PC-3 (cell line): ENCODE results near the gene IL1F10. TPM values are rescaled to one million over a fixed set of nuclear protein-coding genes. Genes with fewer than 3 reads are reported as not detected.

Experiments used
- ATAC-seq: fragments of 200-7000 bp; cut with Tn5 transposase; 2 replicates; pipeline ENCODE4 v1.9.1; 2020; ENCODE audit warnings: mild to moderate bottlenecking, moderate library complexity
- BruUV-seq: library from RNA; stranded (reverse); fragments of 400-500 nt; replicated peaks from 2 replicates; lab custom pipeline; 2021; lab: Mats Ljungman, UMichigan
- CTCF ChIA-PET: fragments of 300-600 bp; sonication (Branson Sonifier 250); formaldehyde crosslinking; loops from one replicate; lab custom pipeline; 2022; ENCODE audit warnings: antibody characterized with exemption; lab: Charles Lee
- POLR2A ChIA-PET: fragments of 300-600 bp; sonication (Branson Sonifier 250); formaldehyde crosslinking; loops from one replicate; lab custom pipeline; 2022; ENCODE audit warnings: antibody characterized with exemption; ENCODE audit not compliant: unreplicated experiment; lab: Charles Lee
- DNase-seq: peaks from one replicate; pipeline ENCODE4 v3.0.0-alpha.2; 2015
- H2AFZ ChIP-seq: fragments of 300-600 bp; sonication (generic); 2 replicates; pipeline ENCODE4 v1.6.0; 2016; ENCODE audit warnings: antibody characterized with exemption, low read length
- H3F3A ChIP-seq: fragments of 300-600 bp; sonication (generic); one replicate; pipeline ENCODE4 v1.6.0; 2017; ENCODE audit warnings: antibody characterized with exemption, low read length, control low read depth, mild to moderate bottlenecking; ENCODE audit not compliant: unreplicated experiment
- H3K27ac ChIP-seq: fragments of 300-600 bp; sonication (generic); 2 replicates; pipeline ENCODE4 v1.5.1; 2016; ENCODE audit warnings: mild to moderate bottlenecking, low read length
- H3K27me3 ChIP-seq: fragments of 300-600 bp; sonication (generic); 2 replicates; pipeline ENCODE4 v1.6.1; 2016; ENCODE audit warnings: low read length, mixed read lengths
- H3K36me3 ChIP-seq: fragments of 300-600 bp; sonication (generic); 2 replicates; pipeline ENCODE4 v1.6.1; 2016; ENCODE audit warnings: low read depth, mixed run types, low read length, mixed read lengths
- H3K4me1 ChIP-seq: fragments of 300-600 bp; sonication (generic); 2 replicates; pipeline ENCODE4 v1.5.1; 2016; ENCODE audit warnings: low read length; ENCODE audit not compliant: insufficient read depth
- H3K4me2 ChIP-seq: fragments of 300-600 bp; sonication (generic); 2 replicates; pipeline ENCODE4 v1.6.0; 2016; ENCODE audit warnings: low read length
- H3K4me3 ChIP-seq: fragments of 300-600 bp; sonication (generic); 2 replicates; pipeline ENCODE4 v1.5.1; 2016; ENCODE audit warnings: mild to moderate bottlenecking, low read length, mixed read lengths
- H3K79me2 ChIP-seq: fragments of 300-600 bp; sonication (generic); 2 replicates; pipeline ENCODE4 v1.6.1; 2017; ENCODE audit warnings: low read length, mixed read lengths
- H3K9ac ChIP-seq: fragments of 300-600 bp; sonication (generic); 2 replicates; pipeline ENCODE4 v1.6.0; 2016; ENCODE audit warnings: mild to moderate bottlenecking, low read length
- H3K9me2 ChIP-seq: fragments of 300-600 bp; sonication (generic); replicated peaks from 2 replicates; pipeline ENCODE4 v1.6.1; 2016; ENCODE audit warnings: mixed run types, low read length, mixed read lengths
- H3K9me3 ChIP-seq: fragments of 300-600 bp; sonication (generic); 2 replicates; pipeline ENCODE4 v1.6.1; 2016; ENCODE audit warnings: low read length, mixed read lengths
- H4K20me1 ChIP-seq: fragments of 300-600 bp; sonication (generic); 2 replicates; pipeline ENCODE4 v1.6.1; 2016; ENCODE audit warnings: low read length, mixed read lengths
- EZH2 ChIP-seq: fragments of 300-600 bp; sonication (generic); IDR thresholded peaks from one replicate; pipeline ENCODE4 v1.6.1; 2017; ENCODE audit warnings: antibody characterized with exemption, mild to moderate bottlenecking, low read length; ENCODE audit not compliant: unreplicated experiment
- EZH2phosphoT487 ChIP-seq: fragments of 300-600 bp; sonication (generic); IDR thresholded peaks from 2 replicates; pipeline ENCODE4 v1.6.1; 2018; ENCODE audit warnings: mild to moderate bottlenecking, antibody characterized with exemption, low read length, borderline replicate concordance
- intact Hi-C: fragments of 100-400 bp; cut with micrococcal nuclease; formaldehyde crosslinking; loops from 2 replicates; pipeline ENCODE4 v1.9.0; 2023
- total RNA-seq: library from RNA; depleted of rRNA; stranded (reverse); fragments of >200 nt; gene quantifications from 2 replicates; pipeline ENCODE4 v1.2.3, GENCODE V29; 2014
- TF ChIP-seq, protein P1 (sequence below): fragments of 300-600 bp; sonication (generic); conservative IDR thresholded peaks from 2 replicates; pipeline ENCODE4 v1.5.1; 2017; ENCODE audit warnings: antibody characterized with exemption, low read depth, mild to moderate bottlenecking, low read length

Gene IL1F10
- total RNA-seq, 1 experiment from 2014 or later: not detected

DNA sequence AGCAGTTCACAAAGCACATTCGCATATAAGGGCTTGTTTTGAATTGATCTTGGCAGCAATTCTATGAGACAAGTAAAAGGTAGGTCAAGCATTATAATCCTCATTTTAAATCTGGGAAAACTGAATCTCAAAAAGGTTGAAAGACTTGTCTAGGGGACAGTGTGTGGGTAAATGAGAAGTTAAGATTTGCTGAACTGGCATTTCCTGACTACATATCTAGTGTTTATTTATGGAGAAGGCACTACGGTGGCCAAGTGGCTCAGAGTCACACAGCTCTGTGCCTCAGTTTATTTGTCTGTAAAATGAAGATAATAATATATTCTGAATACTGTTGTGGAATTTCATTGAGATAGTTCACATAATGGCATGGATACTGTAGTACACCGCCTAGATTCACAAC lies 43.4 kb downstream of the IL1F10 start:
- H3K36me3 ChIP-seq: no peaks in the 10 kb centered on the region
- H3K9me3 ChIP-seq: no peaks in the 10 kb centered on the region
- TF ChIP-seq EZH2phosphoT487 (no peak), EZH2 (no peak)
- TF ChIP-seq, protein P1, sequence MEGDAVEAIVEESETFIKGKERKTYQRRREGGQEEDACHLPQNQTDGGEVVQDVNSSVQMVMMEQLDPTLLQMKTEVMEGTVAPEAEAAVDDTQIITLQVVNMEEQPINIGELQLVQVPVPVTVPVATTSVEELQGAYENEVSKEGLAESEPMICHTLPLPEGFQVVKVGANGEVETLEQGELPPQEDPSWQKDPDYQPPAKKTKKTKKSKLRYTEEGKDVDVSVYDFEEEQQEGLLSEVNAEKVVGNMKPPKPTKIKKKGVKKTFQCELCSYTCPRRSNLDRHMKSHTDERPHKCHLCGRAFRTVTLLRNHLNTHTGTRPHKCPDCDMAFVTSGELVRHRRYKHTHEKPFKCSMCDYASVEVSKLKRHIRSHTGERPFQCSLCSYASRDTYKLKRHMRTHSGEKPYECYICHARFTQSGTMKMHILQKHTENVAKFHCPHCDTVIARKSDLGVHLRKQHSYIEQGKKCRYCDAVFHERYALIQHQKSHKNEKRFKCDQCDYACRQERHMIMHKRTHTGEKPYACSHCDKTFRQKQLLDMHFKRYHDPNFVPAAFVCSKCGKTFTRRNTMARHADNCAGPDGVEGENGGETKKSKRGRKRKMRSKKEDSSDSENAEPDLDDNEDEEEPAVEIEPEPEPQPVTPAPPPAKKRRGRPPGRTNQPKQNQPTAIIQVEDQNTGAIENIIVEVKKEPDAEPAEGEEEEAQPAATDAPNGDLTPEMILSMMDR: no peak
- no peak overlapping the region for H3K27ac ChIP-seq
- no peak overlapping the region for H3K4me3 ChIP-seq
- no peaks in the 10 kb centered on the region for H4K20me1 ChIP-seq
- ATAC-seq: no peak
- H3K9me2 ChIP-seq: no peaks in the 10 kb centered on the region
- no peaks in the 10 kb centered on the region for H3K79me2 ChIP-seq
- peaks cover 10% of the 10 kb centered on the region for H3K4me1 ChIP-seq
- intact Hi-C loops: no loop called here
- BruUV-seq: no TSS peak
- DNase-seq: no peak
- no peaks in the 10 kb centered on the region for H3F3A ChIP-seq
- ChIA-PET CTCF (no interaction called here), POLR2A (no interaction called here)
- H3K9ac ChIP-seq: no peak overlapping the region
- H3K27me3 ChIP-seq: no peaks in the 10 kb centered on the region
- H3K4me2 ChIP-seq: no peak overlapping the region
- H2AFZ ChIP-seq: no peak overlapping the region

DNA sequence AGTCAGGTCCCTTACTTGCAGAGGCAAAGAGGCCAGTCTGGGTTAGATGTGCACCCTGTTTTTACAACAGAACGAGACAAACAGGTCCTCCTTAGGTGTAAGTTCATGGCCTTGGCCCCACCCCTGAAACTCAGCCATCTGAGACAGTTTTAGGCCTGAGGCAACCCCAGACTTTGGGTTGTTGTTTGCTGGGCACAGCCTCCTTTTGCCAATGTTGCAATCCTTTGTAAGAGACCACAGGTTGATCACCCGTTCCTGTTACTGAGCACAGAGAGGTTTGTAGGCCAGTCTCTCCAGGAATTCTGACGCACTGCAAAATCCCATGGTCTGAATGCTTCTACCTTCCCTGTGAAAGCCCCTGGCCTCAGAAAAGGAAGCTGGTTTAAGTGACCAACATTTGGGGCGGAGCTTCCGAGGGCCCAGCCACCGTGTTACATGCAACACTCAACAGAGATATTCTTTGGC lies 44.1 kb downstream of the IL1F10 start:
- Histone ChIP-seq H3K9me3 (no peaks in the 10 kb centered on the region), H3K9me2 (no peaks in the 10 kb centered on the region), H3F3A (no peaks in the 10 kb centered on the region), H3K9ac (no peak overlapping the region), H3K36me3 (no peaks in the 10 kb centered on the region), H2AFZ (no peak overlapping the region), H3K79me2 (no peaks in the 10 kb centered on the region), H3K4me1 (peaks cover 17% of the 10 kb centered on the region), H3K4me2 (no peak overlapping the region), H3K27ac (no peak overlapping the region), H3K27me3 (no peaks in the 10 kb centered on the region), H4K20me1 (no peaks in the 10 kb centered on the region), H3K4me3 (no peak overlapping the region)
- no TSS peak for BruUV-seq
- TF ChIP-seq, protein P1: no peak
- TF ChIP-seq EZH2: no peak
- no peak for TF ChIP-seq EZH2phosphoT487
- ChIA-PET CTCF (no interaction called here), POLR2A (interaction anchor here (0.6 kb wide), 1 partner anchor 349 kb away, joined by 3 read pairs; no protein-coding TSS in a partner anchor)
- intact Hi-C loops: no loop called here
- DNase-seq (no peak), ATAC-seq (no peak)

DNA sequence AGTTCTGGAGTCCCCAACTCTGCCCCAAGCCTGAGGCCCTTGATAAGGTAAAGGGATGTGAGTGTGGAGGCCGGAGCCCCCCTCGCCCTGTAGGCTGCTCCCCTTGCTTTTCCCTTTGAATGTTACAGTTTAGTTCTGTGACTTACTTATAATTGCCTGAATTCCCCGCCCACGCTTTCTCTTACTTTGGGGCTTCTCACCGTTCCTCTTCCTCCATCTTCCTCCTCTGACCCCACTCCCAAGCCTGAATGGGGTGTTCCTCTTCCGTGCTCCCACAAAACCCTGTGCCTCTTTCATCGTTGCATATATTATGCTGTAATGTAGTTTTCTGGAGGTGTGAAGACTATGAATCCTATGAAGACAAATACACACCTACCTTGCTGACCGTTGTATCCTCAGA lies 44.7 kb downstream of the IL1F10 start:
- no peaks in the 10 kb centered on the region for H3K36me3 ChIP-seq
- H3K9ac ChIP-seq: no peak overlapping the region
- no peaks in the 10 kb centered on the region for H3K79me2 ChIP-seq
- DNase-seq (no peak), ATAC-seq (no peak)
- no peaks in the 10 kb centered on the region for H3K9me2 ChIP-seq
- no peaks in the 10 kb centered on the region for H3K9me3 ChIP-seq
- H4K20me1 ChIP-seq: no peaks in the 10 kb centered on the region
- ChIA-PET POLR2A (no interaction called here), CTCF (no interaction called here)
- H3K27me3 ChIP-seq: no peaks in the 10 kb centered on the region
- H3K4me2 ChIP-seq: no peak overlapping the region
- TF ChIP-seq EZH2 (no peak), EZH2phosphoT487 (no peak)
- TF ChIP-seq, protein P1: no peak
- H3F3A ChIP-seq: no peaks in the 10 kb centered on the region
- H3K4me1 ChIP-seq: peaks cover 23% of the 10 kb centered on the region
- BruUV-seq: no TSS peak
- intact Hi-C loops: no loop called here
- no peak overlapping the region for H3K27ac ChIP-seq
- no peak overlapping the region for H2AFZ ChIP-seq
- no peak overlapping the region for H3K4me3 ChIP-seq
